ENCODE results near the gene PTBP2. TPM values are rescaled to one million over a fixed set of nuclear protein-coding genes. Genes with fewer than 3 reads are reported as not detected.

The PTBP2 gene
- total RNA-seq, 2 experiments from 2014 or later: 12.4 TPM

GRCh38 chr1:96727860-96728259, 6.3 kb downstream of the PTBP2 start:
- intact Hi-C loops (cut with micrococcal nuclease): no loop called here
- H3K36me3 Mint-ChIP-seq (ENCODE audit: low read depth): peaks cover 52% of the 10 kb centered on the region
- TF ChIP-seq, protein P1, sequence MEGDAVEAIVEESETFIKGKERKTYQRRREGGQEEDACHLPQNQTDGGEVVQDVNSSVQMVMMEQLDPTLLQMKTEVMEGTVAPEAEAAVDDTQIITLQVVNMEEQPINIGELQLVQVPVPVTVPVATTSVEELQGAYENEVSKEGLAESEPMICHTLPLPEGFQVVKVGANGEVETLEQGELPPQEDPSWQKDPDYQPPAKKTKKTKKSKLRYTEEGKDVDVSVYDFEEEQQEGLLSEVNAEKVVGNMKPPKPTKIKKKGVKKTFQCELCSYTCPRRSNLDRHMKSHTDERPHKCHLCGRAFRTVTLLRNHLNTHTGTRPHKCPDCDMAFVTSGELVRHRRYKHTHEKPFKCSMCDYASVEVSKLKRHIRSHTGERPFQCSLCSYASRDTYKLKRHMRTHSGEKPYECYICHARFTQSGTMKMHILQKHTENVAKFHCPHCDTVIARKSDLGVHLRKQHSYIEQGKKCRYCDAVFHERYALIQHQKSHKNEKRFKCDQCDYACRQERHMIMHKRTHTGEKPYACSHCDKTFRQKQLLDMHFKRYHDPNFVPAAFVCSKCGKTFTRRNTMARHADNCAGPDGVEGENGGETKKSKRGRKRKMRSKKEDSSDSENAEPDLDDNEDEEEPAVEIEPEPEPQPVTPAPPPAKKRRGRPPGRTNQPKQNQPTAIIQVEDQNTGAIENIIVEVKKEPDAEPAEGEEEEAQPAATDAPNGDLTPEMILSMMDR (IDR thresholded peaks at IDR 0.05): no peak
- DNase-seq (no peak), ATAC-seq (no peak)
- H3K27me3 Mint-ChIP-seq: no peaks in the 10 kb centered on the region
- CTCF ChIA-PET: no interaction called here
- no peak overlapping the region for H3K4me3 Mint-ChIP-seq
- POLR2A ChIA-PET: no interaction called here
- no peaks in the 10 kb centered on the region for H3K9me3 Mint-ChIP-seq
- H3K27ac Mint-ChIP-seq: no peak overlapping the region
- H3K4me1 Mint-ChIP-seq (ENCODE audit: low read depth): peaks cover 50% of the 10 kb centered on the region

- POLR2A ChIA-PET: no interaction called here
Measured at GRCh38 chr1:96730574-96731298, 9.2 kb downstream of the PTBP2 start.

DNA sequence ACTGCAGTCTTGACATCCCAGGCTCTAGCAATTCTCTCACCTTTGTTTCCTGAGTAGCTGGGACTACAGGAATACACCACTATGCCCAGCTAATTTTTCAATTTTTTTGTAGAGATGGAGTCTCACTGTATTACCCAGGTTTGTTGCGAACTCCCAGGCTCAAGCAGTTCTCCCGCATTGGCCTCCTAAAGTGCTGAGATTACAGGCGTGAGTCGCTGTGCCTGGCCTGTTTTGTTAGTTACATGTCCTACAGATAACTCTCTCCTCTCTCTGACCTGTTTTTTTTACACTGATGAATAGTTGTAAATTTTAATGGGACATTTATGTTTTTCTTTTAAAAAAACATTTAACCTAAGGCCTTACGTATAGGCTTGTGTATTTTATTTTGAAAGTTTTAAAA, 19.8 kb downstream of the PTBP2 start:
- CTCF ChIA-PET: interaction anchor here (0.9 kb wide), 1 partner anchor 23 kb away, joined by 3 read pairs; no protein-coding TSS in a partner anchor
- Mint-ChIP-seq H3K9me3 (no peaks in the 10 kb centered on the region), H3K4me3 (no peak overlapping the region), H3K4me1 (ENCODE audit: low read depth) (peaks cover 25% of the 10 kb centered on the region), H3K36me3 (ENCODE audit: low read depth) (peaks cover 28% of the 10 kb centered on the region), H3K27me3 (no peaks in the 10 kb centered on the region), H3K27ac (no peak overlapping the region)
- POLR2A ChIA-PET: no interaction called here
- intact Hi-C loops (cut with micrococcal nuclease): no loop called here
- TF ChIP-seq, protein P1 (IDR thresholded peaks at IDR 0.05): no peak
- no peak for DNase-seq
- no peak for ATAC-seq

More at GRCh38 chr1:96730574-96731298, 9.2 kb downstream of the PTBP2 start:
- peaks cover 40% of the 10 kb centered on the region for H3K4me1 Mint-ChIP-seq (ENCODE audit: low read depth)
- intact Hi-C loops (cut with micrococcal nuclease): no loop called here
- ATAC-seq (no peak), DNase-seq (no peak)
- H3K36me3 Mint-ChIP-seq (ENCODE audit: low read depth): peaks cover 56% of the 10 kb centered on the region
- TF ChIP-seq, protein P1 (IDR thresholded peaks at IDR 0.05): no peak
- CTCF ChIA-PET: no interaction called here
- no peak overlapping the region for H3K27ac Mint-ChIP-seq
- H3K27me3 Mint-ChIP-seq: no peaks in the 10 kb centered on the region
- no peaks in the 10 kb centered on the region for H3K9me3 Mint-ChIP-seq
- no peak overlapping the region for H3K4me3 Mint-ChIP-seq

- ChIA-PET CTCF (interaction anchor here (1.0 kb wide), 1 partner anchor 57 kb away, joined by 3 read pairs; no protein-coding TSS in a partner anchor), POLR2A (interaction anchor here (0.7 to 1.3 kb wide), 2 partner anchors 9 to 20 kb away, joined by 3 to 4 read pairs; no protein-coding TSS in a partner anchor)
- no peaks in the 10 kb centered on the region for H3K27me3 Mint-ChIP-seq
- no peaks in the 10 kb centered on the region for H3K9me3 Mint-ChIP-seq
- no peak overlapping the region for H3K27ac Mint-ChIP-seq
- TF ChIP-seq, protein P1 (IDR thresholded peaks at IDR 0.05): no peak
- ATAC-seq (no peak), DNase-seq (no peak)
- intact Hi-C loops (cut with micrococcal nuclease): no loop called here
- no peak overlapping the region for H3K4me3 Mint-ChIP-seq
- H3K36me3 Mint-ChIP-seq (ENCODE audit: low read depth): peaks cover 20% of the 10 kb centered on the region
- peaks cover 34% of the 10 kb centered on the region for H3K4me1 Mint-ChIP-seq (ENCODE audit: low read depth)
Measured at GRCh38 chr1:96746440-96747420, 25.1 kb downstream of the PTBP2 start.
